KMS-11 (cell line): ENCODE measurements around the gene SLC52A1.
"Not testable (repeated sequence)": the region's sequence is repeated elsewhere in the genome, so short reads cannot be mapped to it uniquely, and the experiment has no call there.

Experiments used
- H2AFZ ChIP-seq: fragments of 200-600 bp; sonication (generic); 2 replicates; pipeline ENCODE4 v1.6.1; 2016; ENCODE audit warnings: antibody characterized with exemption, mixed run types, low read depth
- H3K27ac ChIP-seq: fragments of 200-600 bp; sonication (generic); 2 replicates; pipeline ENCODE4 v1.6.1; 2016; ENCODE audit warnings: mild to moderate bottlenecking, mixed run types
- H3K27me3 ChIP-seq: fragments of 200-600 bp; sonication (generic); 2 replicates; pipeline ENCODE4 v1.6.1; 2017; ENCODE audit warnings: mild to moderate bottlenecking, low read depth, mixed run types, moderate library complexity; ENCODE audit not compliant: insufficient read depth
- H3K36me3 ChIP-seq: fragments of 200-600 bp; sonication (generic); 2 replicates; pipeline ENCODE4 v1.6.1; 2017; ENCODE audit warnings: mild to moderate bottlenecking, mixed run types; ENCODE audit not compliant: insufficient read depth
- H3K4me1 ChIP-seq: fragments of 200-600 bp; sonication (generic); 2 replicates; pipeline ENCODE4 v1.6.1; 2016; ENCODE audit warnings: mild to moderate bottlenecking, low read depth, mixed run types; ENCODE audit not compliant: poor library complexity, severe bottlenecking
- H3K4me2 ChIP-seq: fragments of 200-600 bp; sonication (generic); 2 replicates; pipeline ENCODE4 v1.7.0; 2016; ENCODE audit warnings: mild to moderate bottlenecking, mixed run types
- H3K4me3 ChIP-seq: fragments of 200-600 bp; sonication (generic); IDR thresholded peaks from 2 replicates; pipeline ENCODE4 v1.6.1; 2017; ENCODE audit warnings: low read depth, low read length, mixed read lengths; ENCODE audit not compliant: insufficient read depth
- H3K79me2 ChIP-seq: fragments of 200-600 bp; sonication (generic); 2 replicates; pipeline ENCODE4 v1.6.1; 2016; ENCODE audit warnings: low read depth, mixed run types; ENCODE audit not compliant: insufficient read depth
- H3K9ac ChIP-seq: fragments of 200-600 bp; sonication (generic); 2 replicates; pipeline ENCODE4 v1.6.1; 2016; ENCODE audit warnings: mild to moderate bottlenecking, mixed run types
- H4K20me1 ChIP-seq: fragments of 200-600 bp; sonication (generic); 2 replicates; pipeline ENCODE4 v1.6.1; 2016; ENCODE audit warnings: mild to moderate bottlenecking, mixed run types; ENCODE audit not compliant: insufficient read depth
- TF ChIP-seq, protein P1 (sequence below): fragments of 200-600 bp; sonication (generic); conservative IDR thresholded peaks from 2 replicates; pipeline ENCODE4 v1.6.1; 2017; ENCODE audit warnings: low read depth, mild to moderate bottlenecking, antibody characterized with exemption, low read length, moderate library complexity, mixed read lengths

The SLC52A1 gene

GRCh38 chr17:5035315-5035714, at the start of gene SLC52A1:
Gene SLC52A1 (minus strand): TSS chr17:5035426. CDS start chr17:5034606, 820 bp downstream.
- Histone ChIP-seq H3K79me2 (no peaks in the 10 kb centered on the region), H3K36me3 (no peaks in the 10 kb centered on the region), H3K4me1 (peaks cover 5% of the 10 kb centered on the region), H3K4me2 (no peak within 1 kb of the TSS), H2AFZ (no peak within 1 kb of the TSS), H4K20me1 (no peaks in the 10 kb centered on the region), H3K4me3 (no peak within 1 kb of the TSS), H3K27ac (no peak within 1 kb of the TSS), H3K9ac (no peak within 1 kb of the TSS), H3K27me3 (no peaks in the 10 kb centered on the region)
- TF ChIP-seq, protein P1, sequence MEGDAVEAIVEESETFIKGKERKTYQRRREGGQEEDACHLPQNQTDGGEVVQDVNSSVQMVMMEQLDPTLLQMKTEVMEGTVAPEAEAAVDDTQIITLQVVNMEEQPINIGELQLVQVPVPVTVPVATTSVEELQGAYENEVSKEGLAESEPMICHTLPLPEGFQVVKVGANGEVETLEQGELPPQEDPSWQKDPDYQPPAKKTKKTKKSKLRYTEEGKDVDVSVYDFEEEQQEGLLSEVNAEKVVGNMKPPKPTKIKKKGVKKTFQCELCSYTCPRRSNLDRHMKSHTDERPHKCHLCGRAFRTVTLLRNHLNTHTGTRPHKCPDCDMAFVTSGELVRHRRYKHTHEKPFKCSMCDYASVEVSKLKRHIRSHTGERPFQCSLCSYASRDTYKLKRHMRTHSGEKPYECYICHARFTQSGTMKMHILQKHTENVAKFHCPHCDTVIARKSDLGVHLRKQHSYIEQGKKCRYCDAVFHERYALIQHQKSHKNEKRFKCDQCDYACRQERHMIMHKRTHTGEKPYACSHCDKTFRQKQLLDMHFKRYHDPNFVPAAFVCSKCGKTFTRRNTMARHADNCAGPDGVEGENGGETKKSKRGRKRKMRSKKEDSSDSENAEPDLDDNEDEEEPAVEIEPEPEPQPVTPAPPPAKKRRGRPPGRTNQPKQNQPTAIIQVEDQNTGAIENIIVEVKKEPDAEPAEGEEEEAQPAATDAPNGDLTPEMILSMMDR: no peak

DNA sequence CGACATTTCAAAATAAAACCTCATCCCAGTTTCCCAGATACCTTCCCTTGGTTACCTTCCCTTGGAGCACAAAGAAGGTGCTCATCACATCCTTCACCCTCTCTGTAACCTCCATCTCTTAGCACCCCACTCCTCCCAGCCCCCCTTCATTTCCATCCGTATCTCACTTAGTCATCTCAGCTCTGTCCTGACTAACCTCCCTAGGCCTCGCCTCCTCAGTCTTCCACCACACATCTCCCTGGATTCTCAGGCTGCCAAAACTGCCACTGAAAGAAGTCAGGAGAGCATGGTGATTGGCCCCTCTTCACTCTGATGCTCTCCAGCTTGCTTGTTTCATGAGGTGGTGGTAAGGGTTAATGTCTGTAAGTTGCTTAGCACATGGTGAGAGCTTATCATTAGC, 45.4 kb upstream of the SLC52A1 start:
- Histone ChIP-seq H3K27me3 (no peaks in the 10 kb centered on the region), H3K27ac (no peak overlapping the region), H3K9ac (no peak overlapping the region), H4K20me1 (no peaks in the 10 kb centered on the region), H3K79me2 (no peaks in the 10 kb centered on the region), H2AFZ (no peak overlapping the region), H3K36me3 (no peaks in the 10 kb centered on the region), H3K4me1 (no peaks in the 10 kb centered on the region), H3K4me3 (no peak overlapping the region), H3K4me2 (no peak overlapping the region)
- TF ChIP-seq, protein P1: no peak

GRCh38 chr17:5078106-5079028, 43.1 kb upstream of the SLC52A1 start, which contains the start of gene ZFP3:
Gene ZFP3 (plus strand): TSS chr17:5078467. CDS start chr17:5091505, 13,038 bp downstream.
- no peak within 1 kb of the TSS for H3K27ac ChIP-seq
- no peaks in the 10 kb centered on the region for H3K79me2 ChIP-seq
- H3K4me2 ChIP-seq: no peak within 1 kb of the TSS
- TF ChIP-seq, protein P1: no peak
- H3K4me3 ChIP-seq: no peak within 1 kb of the TSS
- no peak within 1 kb of the TSS for H3K9ac ChIP-seq
- H4K20me1 ChIP-seq: no peaks in the 10 kb centered on the region
- H2AFZ ChIP-seq: no peak within 1 kb of the TSS
- no peaks in the 10 kb centered on the region for H3K4me1 ChIP-seq
- H3K36me3 ChIP-seq: no peaks in the 10 kb centered on the region
- H3K27me3 ChIP-seq: no peaks in the 10 kb centered on the region

DNA sequence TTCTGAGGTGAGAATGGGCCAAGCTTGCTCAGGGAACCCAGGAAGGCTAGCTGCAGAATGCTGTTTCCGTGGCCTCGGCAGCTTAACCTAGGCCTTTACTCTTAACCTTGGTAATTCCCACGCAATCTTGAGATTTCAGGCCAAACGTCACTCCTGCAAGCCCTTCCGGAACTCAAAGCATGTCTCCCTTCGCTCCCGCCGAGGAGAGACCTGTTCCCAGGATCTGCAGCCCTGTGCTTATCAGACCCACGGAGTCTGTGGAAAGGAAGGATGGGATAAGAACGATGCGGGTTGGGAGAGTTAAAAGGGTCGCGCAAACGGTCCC, 42.5 kb upstream of the SLC52A1 start:
- H3K9ac ChIP-seq: no peak overlapping the region
- TF ChIP-seq, protein P1: no peak
- H3K27me3 ChIP-seq: no peaks in the 10 kb centered on the region
- no peak overlapping the region for H3K27ac ChIP-seq
- H3K79me2 ChIP-seq: no peaks in the 10 kb centered on the region
- H3K4me3 ChIP-seq: no peak overlapping the region
- H3K36me3 ChIP-seq: no peaks in the 10 kb centered on the region
- H3K4me1 ChIP-seq: no peaks in the 10 kb centered on the region
- no peaks in the 10 kb centered on the region for H4K20me1 ChIP-seq
- H3K4me2 ChIP-seq: no peak overlapping the region
- H2AFZ ChIP-seq: no peak overlapping the region

- H3K36me3 ChIP-seq, H3K9ac ChIP-seq, H3K4me3 ChIP-seq, H4K20me1 ChIP-seq, H3K4me1 ChIP-seq, H3K27ac ChIP-seq, H3K4me2 ChIP-seq, H3K79me2 ChIP-seq, H2AFZ ChIP-seq, H3K27me3 ChIP-seq: not testable (repeated sequence)
These were observed 42.0 kb upstream of the SLC52A1 start for GRCh38 chr17:5077275-5077674.

DNA sequence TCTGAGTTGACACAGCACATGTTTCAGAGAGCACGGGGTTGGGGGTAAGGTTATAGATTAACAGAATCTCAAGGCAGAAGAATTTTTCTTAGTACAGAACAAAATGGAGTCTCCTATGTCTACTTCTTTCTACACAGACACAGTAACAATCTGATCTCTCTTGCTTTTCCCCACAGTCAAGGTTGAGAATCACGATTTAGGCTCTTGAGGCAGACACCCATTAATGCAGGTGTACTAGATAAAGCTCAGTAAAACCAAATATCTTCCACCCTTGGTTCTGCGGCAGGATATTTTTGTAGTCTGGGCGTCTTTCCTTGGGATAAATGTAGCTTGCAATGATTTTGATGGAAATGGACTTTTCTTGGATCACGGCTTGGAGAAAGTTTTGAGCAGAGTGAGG, 40.2 kb upstream of the SLC52A1 start:
- not testable (repeated sequence) for H3K9ac ChIP-seq, H3K4me3 ChIP-seq, H3K4me2 ChIP-seq, H3K36me3 ChIP-seq, H2AFZ ChIP-seq, H3K4me1 ChIP-seq, H3K79me2 ChIP-seq, H3K27ac ChIP-seq, H3K27me3 ChIP-seq, H4K20me1 ChIP-seq
